ENCODE data around the gene RHOB. TPM values are rescaled to one million over a fixed set of nuclear protein-coding genes. Genes with fewer than 3 reads are reported as not detected.

Gene RHOB
- total RNA-seq, 1 donor from 2014 or later: 157 TPM

- DNase-seq: no peak
Measured at GRCh38 chr2:20438334-20439192, 8.3 kb upstream of the RHOB start.

- no peak for DNase-seq
Measured at GRCh38 chr2:20439193-20439475, 7.7 kb upstream of the RHOB start.

- DNase-seq: no peak
Measured at GRCh38 chr2:20439503-20439902, 7.4 kb upstream of the RHOB start.

GRCh38 chr2:20440001-20440560, 6.8 kb upstream of the RHOB start:
- DNase-seq: no peak

- DNase-seq: peak; percentile 73
Measured at GRCh38 chr2:20443276-20443920, 3.5 kb upstream of the RHOB start.

GRCh38 chr2:20444101-20444992, 2.5 kb upstream of the RHOB start:
- peak; percentile 76 for DNase-seq

- DNase-seq: no peak
Measured at GRCh38 chr2:20444993-20445910, 1.6 kb upstream of the RHOB start.

- no peak for DNase-seq
Measured at GRCh38 chr2:20446255-20446916, 488 bp upstream of the RHOB start.

GRCh38 chr2:20447437-20448245, 767 bp downstream of the RHOB start:
- DNase-seq: no peak

GRCh38 chr2:20448246-20448976, 1.5 kb downstream of the RHOB start:
- DNase-seq: no peak

- DNase-seq: no peak
Measured at GRCh38 chr2:20448977-20449306, 2.1 kb downstream of the RHOB start.

GRCh38 chr2:20449501-20450200, 2.8 kb downstream of the RHOB start:
- DNase-seq: no peak

- DNase-seq: peak; percentile 88
Measured at GRCh38 chr2:20450201-20450999, 3.5 kb downstream of the RHOB start.

- DNase-seq: no peak
Measured at GRCh38 chr2:20451000-20451290, 4.1 kb downstream of the RHOB start.

GRCh38 chr2:20451341-20451740, 4.5 kb downstream of the RHOB start:
- DNase-seq: no peak

- DNase-seq: no peak
Measured at GRCh38 chr2:20451761-20452499, 5.1 kb downstream of the RHOB start.

GRCh38 chr2:20452551-20452950, 5.7 kb downstream of the RHOB start:
- DNase-seq: no peak

Data from skin of body (tissue), 2 donors.